Neuron (in vitro differentiated cells): Measurements from ENCODE around the gene YAP1.
A peak's percentile ranks its signal among the peaks of the same experiment; 100 is the strongest.

ENCODE experiments used
- H2AFZ ChIP-seq: one replicate; pipeline ENCODE4 v1.6.1; 2013; ENCODE audit warnings: low read depth, mild to moderate bottlenecking, inconsistent platforms, low read length, moderate library complexity
- H3K27me3 ChIP-seq: one replicate; pipeline ENCODE4 v1.6.1; 2013; ENCODE audit warnings: low read length; ENCODE audit not compliant: insufficient read depth
- H3K36me3 ChIP-seq: one replicate; pipeline ENCODE4 v1.6.1; 2013; ENCODE audit warnings: low read length; ENCODE audit not compliant: insufficient read depth
- H3K4me1 ChIP-seq: one replicate; pipeline ENCODE4 v1.6.1; 2013; ENCODE audit warnings: low read length; ENCODE audit not compliant: insufficient read depth
- H3K4me3 ChIP-seq: 2 replicates; pipeline ENCODE4 v1.5.1; 2013; ENCODE audit warnings: mild to moderate bottlenecking, low read length, moderate library complexity
- H3K9me3 ChIP-seq: one replicate; pipeline ENCODE4 v1.6.1; 2013; ENCODE audit warnings: low read length

YAP1 gene

GRCh38 chr11:102109896-102110760 lies at the start of gene YAP1:
Gene YAP1 (plus strand): TSS chr11:102110447. CDS start chr11:102110849, 402 bp downstream.
- Histone ChIP-seq H3K4me1 (peaks cover 30% of the 10 kb centered on the region), H3K27me3 (no peaks in the 10 kb centered on the region)

GRCh38 chr11:102061276-102061675 lies 49.0 kb upstream of the YAP1 start:
- Histone ChIP-seq H2AFZ (no peak overlapping the region), H3K27me3 (no peaks in the 10 kb centered on the region), H3K36me3 (no peaks in the 10 kb centered on the region), H3K4me3 (no peak overlapping the region), H3K4me1 (no peaks in the 10 kb centered on the region), H3K9me3 (no peaks in the 10 kb centered on the region)

More at GRCh38 chr11:102109896-102110760, at the start of gene YAP1:
- Histone ChIP-seq H3K9me3 (no peaks in the 10 kb centered on the region), H2AFZ (peak within 1 kb of the TSS; percentile 94), H3K4me3 (peak within 1 kb of the TSS; percentile 97), H3K36me3 (peaks cover 8% of the 10 kb centered on the region)

- Histone ChIP-seq H3K4me1 (no peaks in the 10 kb centered on the region), H3K36me3 (no peaks in the 10 kb centered on the region), H3K4me3 (no peak overlapping the region), H3K9me3 (no peaks in the 10 kb centered on the region), H2AFZ (no peak overlapping the region), H3K27me3 (no peaks in the 10 kb centered on the region)
These were observed 48.1 kb upstream of the YAP1 start for GRCh38 chr11:102062106-102062505.

- Histone ChIP-seq H3K4me1 (no peaks in the 10 kb centered on the region), H3K36me3 (no peaks in the 10 kb centered on the region), H3K27me3 (no peaks in the 10 kb centered on the region), H3K9me3 (no peaks in the 10 kb centered on the region), H2AFZ (no peak overlapping the region), H3K4me3 (no peak overlapping the region)
These were observed 45.9 kb upstream of the YAP1 start for GRCh38 chr11:102064316-102064715.

DNA sequence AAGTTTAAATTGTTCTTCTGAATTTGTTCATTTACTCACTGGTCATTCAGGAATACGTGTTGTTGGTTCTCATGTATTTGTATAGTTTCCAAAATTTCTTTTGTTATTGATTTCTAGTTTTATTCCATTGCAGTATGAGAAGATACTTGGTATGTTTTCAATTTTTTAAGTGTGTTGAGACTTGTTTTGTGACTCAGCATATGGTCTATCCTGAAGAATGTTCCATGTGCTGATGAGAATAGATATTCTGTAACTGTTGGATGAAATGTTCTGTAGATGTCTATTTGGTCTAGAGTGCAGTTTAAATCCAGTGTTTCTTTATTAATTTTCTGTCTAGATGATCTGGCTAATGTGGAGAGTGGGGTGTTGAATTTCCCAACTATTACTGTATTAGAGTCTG lies 39.5 kb upstream of the YAP1 start:
- Histone ChIP-seq H3K4me1 (no peaks in the 10 kb centered on the region), H2AFZ (no peak overlapping the region)

DNA sequence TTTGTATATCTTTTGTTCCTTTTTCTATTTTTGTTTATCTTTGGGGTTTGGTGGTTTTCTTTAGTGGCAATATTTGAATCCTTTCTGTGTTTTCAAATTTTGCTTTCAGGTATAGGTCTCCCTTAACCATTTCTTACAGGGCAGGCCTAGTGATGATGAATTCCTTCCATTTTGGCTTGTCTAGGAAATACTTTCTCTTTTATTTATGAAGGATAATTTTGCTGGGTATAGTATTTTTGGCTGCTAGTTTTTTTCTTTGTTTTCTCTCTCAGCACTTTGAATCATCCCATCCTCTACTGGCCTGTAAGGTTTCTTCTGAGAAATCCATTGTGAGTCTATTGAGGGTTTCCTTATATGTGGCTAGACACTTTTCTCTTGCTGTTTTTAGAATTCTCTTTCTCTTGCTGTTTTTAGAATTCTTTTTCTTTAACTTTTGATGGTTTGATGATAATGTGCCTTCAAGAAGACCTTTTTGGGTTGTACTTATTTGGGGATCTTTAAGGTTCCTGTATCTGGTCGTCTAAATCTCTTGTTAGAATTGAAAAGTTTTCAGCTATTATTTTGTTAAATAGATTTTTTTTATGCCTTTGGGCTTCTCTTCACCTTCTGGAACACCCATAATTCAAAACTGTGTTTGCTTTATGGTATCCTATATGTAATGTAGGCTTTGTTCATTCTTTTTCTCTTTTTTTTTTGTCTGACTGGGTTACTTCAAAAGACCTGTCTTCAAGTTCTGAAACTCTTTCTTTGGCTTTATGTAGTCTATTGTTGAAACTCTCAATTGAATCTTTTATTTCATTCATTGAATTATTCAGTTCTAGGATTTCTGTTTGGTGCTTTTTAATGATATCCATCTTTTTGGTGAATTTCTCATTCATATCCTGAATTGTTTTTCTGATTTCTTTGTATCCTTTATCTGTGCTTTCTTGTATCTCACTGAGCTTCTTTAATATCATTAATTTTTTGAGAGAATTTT lies 38.5 kb upstream of the YAP1 start:
- H2AFZ ChIP-seq, result no peak overlapping the region
- H3K27me3 ChIP-seq, result no peaks in the 10 kb centered on the region
- H3K36me3 ChIP-seq, result no peaks in the 10 kb centered on the region
- no peaks in the 10 kb centered on the region for H3K4me1 ChIP-seq
- no peak overlapping the region for H3K4me3 ChIP-seq
- no peaks in the 10 kb centered on the region for H3K9me3 ChIP-seq

More for the DNA sequence above, 39.5 kb upstream of the YAP1 start:
- Histone ChIP-seq H3K36me3 (no peaks in the 10 kb centered on the region), H3K9me3 (no peaks in the 10 kb centered on the region), H3K4me3 (no peak overlapping the region), H3K27me3 (no peaks in the 10 kb centered on the region)

DNA sequence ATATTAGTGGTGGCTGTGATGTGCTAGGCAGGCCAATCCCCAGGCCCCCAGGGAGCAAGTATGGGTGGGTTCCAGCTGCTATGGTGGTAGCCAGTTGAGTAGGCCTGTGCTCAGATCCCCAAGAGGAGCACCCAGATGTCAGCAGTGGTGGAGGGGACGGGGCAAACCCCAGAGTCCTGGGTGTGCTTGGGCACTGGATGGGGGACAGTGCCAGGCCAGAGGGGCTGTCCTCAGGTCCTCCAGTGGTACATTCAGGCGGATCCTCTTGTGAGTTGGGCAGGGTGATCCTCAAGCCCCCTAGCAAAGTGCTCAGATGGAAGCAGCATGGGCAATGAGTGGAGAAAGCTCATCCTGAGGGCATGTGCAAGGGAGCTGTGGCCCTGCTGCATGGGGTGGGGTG lies 37.0 kb upstream of the YAP1 start:
- H2AFZ ChIP-seq, result no peak overlapping the region
- no peaks in the 10 kb centered on the region for H3K9me3 ChIP-seq
- H3K4me1 ChIP-seq, result no peaks in the 10 kb centered on the region
- no peak overlapping the region for H3K4me3 ChIP-seq
- H3K27me3 ChIP-seq, result no peaks in the 10 kb centered on the region
- H3K36me3 ChIP-seq, result no peaks in the 10 kb centered on the region

DNA sequence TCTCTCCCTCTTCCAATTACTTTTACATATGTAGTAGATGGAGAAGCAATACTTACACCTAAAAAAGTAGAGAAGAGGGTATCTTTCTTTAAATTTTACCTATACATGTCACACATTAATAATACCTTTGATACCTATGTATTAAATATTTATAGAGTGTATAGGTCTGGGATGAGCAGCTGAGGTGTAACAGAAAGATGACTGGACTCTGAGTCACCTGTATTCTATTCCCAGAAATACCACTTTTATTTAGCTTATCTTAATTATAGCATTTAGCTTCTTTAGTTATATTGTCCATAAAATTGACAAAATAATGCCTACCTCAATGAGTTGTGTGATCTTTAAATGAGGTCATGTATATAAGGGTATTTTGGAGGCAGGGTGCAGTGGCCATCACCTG lies 30.6 kb upstream of the YAP1 start:
- H2AFZ ChIP-seq, result no peak overlapping the region
- no peaks in the 10 kb centered on the region for H3K4me1 ChIP-seq
- H3K36me3 ChIP-seq, result no peaks in the 10 kb centered on the region
- H3K27me3 ChIP-seq, result no peaks in the 10 kb centered on the region
- H3K4me3 ChIP-seq, result no peak overlapping the region
- H3K9me3 ChIP-seq, result no peaks in the 10 kb centered on the region

- Histone ChIP-seq H2AFZ (no peak overlapping the region), H3K9me3 (no peaks in the 10 kb centered on the region), H3K4me1 (no peaks in the 10 kb centered on the region), H3K4me3 (no peak overlapping the region), H3K36me3 (no peaks in the 10 kb centered on the region), H3K27me3 (no peaks in the 10 kb centered on the region)
These were observed 28.9 kb upstream of the YAP1 start for GRCh38 chr11:102081313-102081712.

DNA sequence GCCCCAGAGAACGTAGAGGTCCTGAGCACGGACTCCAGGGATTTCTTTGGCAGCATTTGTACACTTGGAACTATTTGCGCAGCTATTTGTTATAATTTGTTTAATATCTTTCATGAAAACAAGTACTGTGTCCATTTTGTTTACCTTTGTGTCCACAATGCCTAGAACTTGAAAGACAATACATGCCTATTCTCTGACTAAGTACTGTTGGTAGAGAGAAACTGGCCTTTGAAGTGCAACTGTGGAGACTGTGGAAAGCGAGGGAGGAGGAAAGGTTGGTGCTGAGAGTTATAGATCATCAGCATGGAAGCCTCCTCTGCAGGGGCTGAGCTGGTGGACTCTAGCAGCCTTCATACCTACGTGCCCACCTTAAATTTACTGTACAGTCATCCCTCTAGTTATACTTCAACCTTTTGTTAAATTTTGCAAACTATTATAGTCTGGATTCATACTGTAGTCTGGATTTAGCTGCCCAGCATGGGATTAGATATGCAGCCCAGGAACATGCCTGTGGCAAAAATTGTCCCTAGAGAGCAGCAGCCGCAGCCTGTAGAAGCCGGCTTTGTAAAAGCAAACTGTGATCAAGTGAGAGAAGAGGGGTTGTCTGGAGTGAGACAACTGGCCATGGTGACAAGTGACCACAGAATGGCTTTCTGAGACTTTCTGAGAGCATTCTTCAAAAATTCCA lies 24.2 kb upstream of the YAP1 start:
- no peak overlapping the region for H2AFZ ChIP-seq
- no peaks in the 10 kb centered on the region for H3K36me3 ChIP-seq
- no peaks in the 10 kb centered on the region for H3K27me3 ChIP-seq
- H3K9me3 ChIP-seq, result no peaks in the 10 kb centered on the region
- H3K4me3 ChIP-seq, result no peak overlapping the region
- no peaks in the 10 kb centered on the region for H3K4me1 ChIP-seq

DNA sequence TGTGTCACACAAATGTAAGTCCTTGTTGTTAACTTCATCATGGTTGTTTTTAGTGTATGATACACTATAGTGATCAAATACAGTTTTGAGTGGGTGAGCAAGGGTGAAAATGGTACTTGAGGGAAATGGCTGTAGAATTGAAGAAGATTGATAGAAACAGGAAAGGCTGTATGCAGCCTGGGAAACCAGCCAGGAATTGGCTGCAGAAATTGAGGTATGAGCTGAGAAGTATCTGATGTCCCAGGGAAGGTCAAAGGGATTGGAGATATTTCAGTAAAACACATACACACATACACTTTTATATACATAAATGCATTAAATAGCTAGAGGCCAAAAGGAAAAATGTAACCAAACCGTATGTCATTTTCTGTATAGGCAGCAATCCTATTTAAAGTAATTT lies 13.1 kb upstream of the YAP1 start:
- Histone ChIP-seq H3K4me1 (no peaks in the 10 kb centered on the region), H3K36me3 (no peaks in the 10 kb centered on the region), H3K4me3 (no peak overlapping the region)

DNA sequence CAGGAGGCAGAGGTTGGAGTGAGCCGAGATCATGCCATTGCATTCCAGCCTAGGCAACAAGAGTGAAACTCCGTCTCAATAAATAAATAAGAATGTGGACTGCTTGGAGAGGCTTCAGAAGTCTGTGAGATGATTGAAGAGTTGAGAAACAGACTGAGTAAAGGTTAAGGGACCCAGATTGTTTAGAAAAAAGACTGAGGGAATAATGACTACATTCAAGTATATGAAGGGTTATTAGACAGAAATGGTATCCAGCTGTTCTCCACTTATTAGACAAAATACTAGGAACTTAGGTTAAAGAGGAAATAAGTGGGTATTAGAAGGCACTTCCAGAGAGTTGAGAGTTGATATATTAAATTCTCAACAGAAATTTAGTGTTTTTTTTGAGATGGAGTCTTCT lies 10.5 kb upstream of the YAP1 start:
- no peaks in the 10 kb centered on the region for H3K27me3 ChIP-seq
- no peak overlapping the region for H3K4me3 ChIP-seq
- H3K36me3 ChIP-seq, result no peaks in the 10 kb centered on the region
- no peaks in the 10 kb centered on the region for H3K4me1 ChIP-seq
- no peak overlapping the region for H2AFZ ChIP-seq
- H3K9me3 ChIP-seq, result no peaks in the 10 kb centered on the region

More for the DNA sequence above, 13.1 kb upstream of the YAP1 start:
- Histone ChIP-seq H2AFZ (no peak overlapping the region), H3K9me3 (no peaks in the 10 kb centered on the region), H3K27me3 (no peaks in the 10 kb centered on the region)
